Mucosa of rectum (tissue), 2 donors: ENCODE results near the gene PTPN14.

Source experiments
- H3K27ac ChIP-seq, 2 donors: one replicate each; pipeline ENCODE4 v1.7.0; 2013; ENCODE audit warnings: inconsistent platforms in 2 of 2, low read depth in 2 of 2, low read length in 2 of 2
- H3K27me3 ChIP-seq, 2 donors: one replicate each; pipeline ENCODE4 v1.7.0; 2013; ENCODE audit warnings: low read length in 2 of 2; ENCODE audit not compliant: control insufficient read depth in 2 of 2, insufficient read depth in 2 of 2
- H3K36me3 ChIP-seq, 2 donors: one replicate each; pipeline ENCODE4 v1.7.0; 2013; ENCODE audit warnings: low read length in 2 of 2; ENCODE audit not compliant: control insufficient read depth in 2 of 2, insufficient read depth in 2 of 2
- H3K4me1 ChIP-seq, 2 donors: one replicate each; pipeline ENCODE4 v1.7.0; 2013; ENCODE audit warnings: low read length in 2 of 2, mild to moderate bottlenecking in 1 of 2; ENCODE audit not compliant: control insufficient read depth in 2 of 2, insufficient read depth in 2 of 2
- H3K4me3 ChIP-seq, 2 donors: one replicate each; pipeline ENCODE4 v1.7.0; 2013; ENCODE audit warnings: low read length in 2 of 2
- H3K9ac ChIP-seq, 2 donors: one replicate each; pipeline ENCODE4 v1.7.0; 2013; ENCODE audit warnings: low read length in 2 of 2, low read depth in 1 of 2, mild to moderate bottlenecking in 1 of 2
- H3K9me3 ChIP-seq, 2 donors: one replicate each; pipeline ENCODE4 v1.7.0; 2013; ENCODE audit warnings: low read length in 2 of 2; ENCODE audit not compliant: control insufficient read depth in 2 of 2
- donor health status: healthy.
- donor health status: Normal muscosa, but diverticular disease.

PTPN14 gene

GRCh38 chr1:214391873-214392645 lies 159.3 kb downstream of the PTPN14 start:
- H3K27ac ChIP-seq, result no peak overlapping the region
- H3K36me3 ChIP-seq, result no peaks in the 10 kb centered on the region
- H3K9me3 ChIP-seq, result no peaks in the 10 kb centered on the region
- no peaks in the 10 kb centered on the region for H3K4me1 ChIP-seq
- H3K27me3 ChIP-seq, result no peaks in the 10 kb centered on the region
- H3K4me3 ChIP-seq, result no peak overlapping the region
- no peak overlapping the region for H3K9ac ChIP-seq

DNA sequence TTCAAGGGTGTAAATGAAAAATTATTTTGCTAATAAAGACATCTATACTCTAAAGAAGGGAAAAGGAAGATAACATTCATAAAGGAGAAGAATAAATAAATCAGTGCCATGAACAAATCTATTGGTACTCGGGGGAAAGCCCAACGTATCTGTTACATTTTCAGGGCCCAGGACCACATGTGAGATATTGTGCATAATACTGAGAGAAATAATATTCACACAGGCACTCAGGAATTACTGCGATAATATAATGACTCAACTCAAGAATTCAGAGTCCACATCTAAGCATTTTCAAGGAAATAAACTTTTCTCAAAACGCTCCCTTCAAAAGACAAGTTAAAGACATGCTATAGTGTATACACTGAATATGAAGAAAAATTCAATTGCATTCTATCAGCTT lies 161.7 kb downstream of the PTPN14 start:
- Histone ChIP-seq H3K9me3 (no peaks in the 10 kb centered on the region), H3K36me3 (no peaks in the 10 kb centered on the region), H3K27me3 (no peaks in the 10 kb centered on the region), H3K4me3 (no peak overlapping the region), H3K9ac (no peak overlapping the region), H3K27ac (no peak overlapping the region), H3K4me1 (no peaks in the 10 kb centered on the region)

GRCh38 chr1:214386747-214387146 lies 164.7 kb downstream of the PTPN14 start:
- H3K36me3 ChIP-seq, result peaks cover 0 to 11% of the 10 kb centered on the region in 2 donors
- H3K4me3 ChIP-seq, result no peak overlapping the region
- H3K4me1 ChIP-seq, result no peaks in the 10 kb centered on the region
- H3K9ac ChIP-seq, result no peak overlapping the region
- H3K27me3 ChIP-seq, result no peaks in the 10 kb centered on the region
- H3K27ac ChIP-seq, result no peak overlapping the region
- no peaks in the 10 kb centered on the region for H3K9me3 ChIP-seq

DNA sequence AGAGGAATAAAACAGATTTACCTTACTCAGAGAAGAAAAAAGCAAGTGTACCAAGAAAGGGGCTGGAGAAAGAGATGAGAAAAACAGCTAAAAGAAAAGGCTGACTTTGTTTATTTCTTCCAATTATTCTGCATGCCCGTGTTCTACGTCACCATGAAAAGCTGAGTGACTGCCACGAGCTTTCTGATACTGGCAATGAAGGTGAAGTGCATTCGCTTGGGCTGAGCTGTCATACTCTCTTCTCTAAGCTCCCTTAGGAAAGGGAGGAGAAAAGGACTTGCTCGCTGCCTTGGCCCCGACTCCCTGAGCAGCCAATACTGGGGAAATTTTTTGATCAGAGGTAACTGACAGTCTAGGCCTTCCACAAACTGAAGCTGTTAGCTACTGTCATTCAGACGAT lies 165.1 kb downstream of the PTPN14 start:
- Histone ChIP-seq H3K27ac (no peak overlapping the region), H3K9ac (no peak overlapping the region), H3K4me1 (no peaks in the 10 kb centered on the region), H3K36me3 (peaks cover 0 to 11% of the 10 kb centered on the region in 2 donors), H3K4me3 (no peak overlapping the region), H3K27me3 (no peaks in the 10 kb centered on the region), H3K9me3 (no peaks in the 10 kb centered on the region)

- H3K4me1 ChIP-seq, result no peaks in the 10 kb centered on the region
- no peaks in the 10 kb centered on the region for H3K27me3 ChIP-seq
- H3K36me3 ChIP-seq, result peaks cover 0 to 11% of the 10 kb centered on the region in 2 donors
- H3K27ac ChIP-seq, result no peak overlapping the region
- H3K9ac ChIP-seq, result no peak overlapping the region
- H3K4me3 ChIP-seq, result no peak overlapping the region
- no peaks in the 10 kb centered on the region for H3K9me3 ChIP-seq
Observed at GRCh38 chr1:214385428-214385827, 166.0 kb downstream of the PTPN14 start.

- Histone ChIP-seq H3K27me3 (no peaks in the 10 kb centered on the region), H3K4me3 (no peak overlapping the region), H3K27ac (no peak overlapping the region), H3K9ac (no peak overlapping the region), H3K36me3 (peaks cover 0 to 11% of the 10 kb centered on the region in 2 donors), H3K4me1 (no peaks in the 10 kb centered on the region), H3K9me3 (no peaks in the 10 kb centered on the region)
Observed at GRCh38 chr1:214384373-214385079, 166.9 kb downstream of the PTPN14 start.

GRCh38 chr1:214383381-214384372 lies 167.7 kb downstream of the PTPN14 start:
- H3K9ac ChIP-seq, result no peak overlapping the region
- H3K4me1 ChIP-seq, result no peaks in the 10 kb centered on the region
- no peaks in the 10 kb centered on the region for H3K27me3 ChIP-seq
- peaks cover 0 to 11% of the 10 kb centered on the region in 2 donors for H3K36me3 ChIP-seq
- no peaks in the 10 kb centered on the region for H3K9me3 ChIP-seq
- H3K27ac ChIP-seq, result no peak overlapping the region
- H3K4me3 ChIP-seq, result no peak overlapping the region

DNA sequence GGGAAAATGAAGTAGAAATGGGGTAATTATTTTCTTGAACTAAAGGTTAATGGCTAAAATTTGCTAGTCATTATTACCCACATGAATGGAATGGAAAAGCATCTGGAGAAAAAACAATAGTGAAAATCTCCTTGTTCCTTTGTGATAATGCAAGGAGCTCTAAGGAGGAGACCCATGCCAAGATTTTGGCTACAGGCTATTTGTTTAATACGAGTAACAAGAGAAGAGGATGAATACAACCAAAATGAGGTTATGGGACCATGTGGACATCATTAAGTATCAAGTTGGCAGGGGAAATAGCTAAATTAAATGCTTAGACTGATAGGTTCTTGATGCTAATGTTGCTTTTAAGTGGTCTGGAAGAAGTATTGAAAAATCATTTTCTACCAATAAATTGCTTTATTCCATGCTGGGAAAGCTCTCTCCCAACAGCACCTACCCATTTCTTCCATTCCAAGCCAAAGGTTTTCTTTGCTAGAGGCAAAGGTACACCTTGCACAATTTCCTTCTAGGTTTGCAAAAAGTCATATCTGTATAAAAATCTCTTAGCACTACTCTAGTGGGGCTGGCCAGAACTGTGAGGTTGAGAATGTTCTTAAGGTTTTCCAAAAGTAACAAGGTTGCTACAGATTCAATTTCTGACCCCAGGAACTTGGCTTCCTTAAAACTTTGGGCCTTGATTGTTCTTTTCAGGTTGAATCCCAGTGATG lies 170.3 kb downstream of the PTPN14 start:
- Histone ChIP-seq H3K9me3 (no peaks in the 10 kb centered on the region), H3K36me3 (peaks cover 0 to 11% of the 10 kb centered on the region in 2 donors), H3K4me3 (no peak overlapping the region), H3K27ac (no peak overlapping the region), H3K9ac (no peak overlapping the region), H3K27me3 (no peaks in the 10 kb centered on the region), H3K4me1 (no peaks in the 10 kb centered on the region)

DNA sequence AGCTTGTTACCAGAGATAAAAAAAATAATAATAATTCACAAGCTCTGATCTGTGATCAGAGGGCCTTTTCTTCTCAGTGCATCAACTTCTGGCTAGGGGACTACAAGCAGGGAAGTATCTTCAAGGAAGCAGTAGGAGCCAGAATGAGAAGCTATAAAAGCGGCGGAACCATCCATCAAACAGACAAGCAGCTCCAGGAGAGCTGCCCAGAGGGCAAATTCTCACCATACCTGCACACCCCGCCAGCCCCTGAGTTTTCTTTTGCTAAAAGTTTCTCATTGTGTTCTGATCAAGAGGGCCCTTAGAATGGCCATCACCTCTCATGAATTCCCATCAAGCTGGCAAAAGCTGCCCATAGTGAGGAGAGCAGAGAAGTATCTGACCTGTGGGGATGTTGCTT lies 171.0 kb downstream of the PTPN14 start:
- H3K4me3 ChIP-seq, result no peak overlapping the region
- no peaks in the 10 kb centered on the region for H3K9me3 ChIP-seq
- no peaks in the 10 kb centered on the region for H3K4me1 ChIP-seq
- H3K27ac ChIP-seq, result no peak overlapping the region
- no peaks in the 10 kb centered on the region for H3K27me3 ChIP-seq
- no peak overlapping the region for H3K9ac ChIP-seq
- H3K36me3 ChIP-seq, result peaks cover 0 to 11% of the 10 kb centered on the region in 2 donors
